Osteoblast (primary cell): ENCODE measurements around the gene STK32C. TPM values are rescaled to one million over a fixed set of nuclear protein-coding genes. Genes with fewer than 3 reads are reported as not detected.

Experiments used
- DNase-seq: peaks from one replicate; pipeline ENCODE4 v3.0.0; 2011; ENCODE audit warnings: low spot score, mixed read lengths; ENCODE audit not compliant: insufficient read length; ENCODE audit errors: missing footprints
- H2AFZ ChIP-seq: 2 replicates; pipeline ENCODE4 v1.6.0; 2011; ENCODE audit warnings: mild to moderate bottlenecking, low read length
- H3K27ac ChIP-seq: 2 replicates; pipeline ENCODE4 v1.5.1; 2011; ENCODE audit warnings: mild to moderate bottlenecking, low read depth, low read length, moderate library complexity
- H3K27me3 ChIP-seq: 2 replicates; pipeline ENCODE4 v1.6.0; 2012; ENCODE audit warnings: mild to moderate bottlenecking, control low read depth, inconsistent platforms, low read length, moderate library complexity; ENCODE audit not compliant: insufficient read depth
- H3K36me3 ChIP-seq: 2 replicates; pipeline ENCODE4 v1.5.1; 2011; ENCODE audit warnings: mild to moderate bottlenecking, low read length, control low read depth, moderate library complexity; ENCODE audit not compliant: insufficient read depth
- H3K4me1 ChIP-seq: 2 replicates; pipeline ENCODE4 v1.5.1; 2011; ENCODE audit warnings: mild to moderate bottlenecking, low read length, control low read depth, moderate library complexity; ENCODE audit not compliant: insufficient read depth
- H3K4me2 ChIP-seq: 2 replicates; pipeline ENCODE4 v1.6.0; 2011; ENCODE audit warnings: mild to moderate bottlenecking, low read length; ENCODE audit not compliant: insufficient read depth
- H3K4me3 ChIP-seq: fragments of 200-600 bp; sonication (generic); 3 replicates; pipeline ENCODE4 v1.5.1; 2012; ENCODE audit warnings: mild to moderate bottlenecking, low read length, inconsistent platforms; ENCODE audit not compliant: insufficient read depth
- H3K79me2 ChIP-seq: 2 replicates; pipeline ENCODE4 v1.6.0; 2012; ENCODE audit warnings: mild to moderate bottlenecking, low read length, control low read depth, inconsistent platforms; ENCODE audit not compliant: insufficient read depth
- H3K9me3 ChIP-seq: 2 replicates; pipeline ENCODE4 v1.5.1; 2011; ENCODE audit warnings: low read depth, low read length, control low read depth
- H4K20me1 ChIP-seq: 2 replicates; pipeline ENCODE4 v1.6.0; 2012; ENCODE audit warnings: mild to moderate bottlenecking, low read length, control low read depth; ENCODE audit not compliant: insufficient read depth
- total RNA-seq: library from RNA; depleted of rRNA; stranded (reverse); fragments of >200 nt; gene quantifications from 2 replicates; pipeline ENCODE4 v1.2.3, GENCODE V29; 2012
- TF ChIP-seq, protein P1 (sequence below): IDR thresholded peaks from 2 replicates; pipeline ENCODE4 v1.5.1; 2011; ENCODE audit warnings: mild to moderate bottlenecking, low read depth, low read length, moderate library complexity; ENCODE audit errors: extremely low read depth

Gene STK32C
- total RNA-seq, 1 donor: 14.5 TPM

DNA sequence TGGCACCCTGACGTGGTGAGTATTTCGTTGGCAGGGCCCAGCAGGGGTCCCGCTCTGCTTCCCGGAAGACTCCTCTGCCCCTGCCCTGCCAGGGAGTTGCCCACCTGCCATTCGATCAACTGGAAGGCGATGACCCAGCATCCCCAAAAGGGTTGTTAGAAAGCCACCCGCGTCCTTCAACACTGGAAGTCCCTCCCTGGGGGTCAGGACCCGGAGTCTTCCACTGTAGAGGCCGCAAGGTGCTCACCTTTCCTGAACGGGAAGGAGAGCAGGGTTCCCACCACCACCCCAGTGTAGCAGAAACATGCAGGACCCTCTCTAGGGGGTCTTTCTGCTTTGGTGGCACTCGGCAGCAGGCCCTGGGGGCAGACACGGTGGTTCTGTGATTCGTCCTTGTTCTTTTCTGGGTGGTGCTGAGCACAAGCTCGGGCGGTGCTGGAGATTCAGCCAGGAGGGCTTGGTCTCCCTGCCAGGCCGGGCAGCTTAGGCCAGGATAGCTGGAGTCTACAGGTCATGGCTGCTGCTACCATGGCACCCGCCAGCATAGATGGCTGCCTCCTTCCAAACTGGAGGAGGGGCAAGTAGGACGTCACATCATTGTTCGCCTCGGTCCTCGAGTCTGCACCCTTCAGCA is 140.6 kb downstream of the STK32C start:
- Histone ChIP-seq H3K27ac (no peak overlapping the region), H3K79me2 (no peaks in the 10 kb centered on the region), H3K36me3 (no peaks in the 10 kb centered on the region), H3K27me3 (peaks cover 2% of the 10 kb centered on the region), H3K4me1 (no peaks in the 10 kb centered on the region), H3K4me3 (no peak overlapping the region), H4K20me1 (no peaks in the 10 kb centered on the region), H3K9me3 (no peaks in the 10 kb centered on the region), H3K4me2 (no peak overlapping the region), H2AFZ (no peak overlapping the region)
- DNase-seq: no peak
- TF ChIP-seq, protein P1, sequence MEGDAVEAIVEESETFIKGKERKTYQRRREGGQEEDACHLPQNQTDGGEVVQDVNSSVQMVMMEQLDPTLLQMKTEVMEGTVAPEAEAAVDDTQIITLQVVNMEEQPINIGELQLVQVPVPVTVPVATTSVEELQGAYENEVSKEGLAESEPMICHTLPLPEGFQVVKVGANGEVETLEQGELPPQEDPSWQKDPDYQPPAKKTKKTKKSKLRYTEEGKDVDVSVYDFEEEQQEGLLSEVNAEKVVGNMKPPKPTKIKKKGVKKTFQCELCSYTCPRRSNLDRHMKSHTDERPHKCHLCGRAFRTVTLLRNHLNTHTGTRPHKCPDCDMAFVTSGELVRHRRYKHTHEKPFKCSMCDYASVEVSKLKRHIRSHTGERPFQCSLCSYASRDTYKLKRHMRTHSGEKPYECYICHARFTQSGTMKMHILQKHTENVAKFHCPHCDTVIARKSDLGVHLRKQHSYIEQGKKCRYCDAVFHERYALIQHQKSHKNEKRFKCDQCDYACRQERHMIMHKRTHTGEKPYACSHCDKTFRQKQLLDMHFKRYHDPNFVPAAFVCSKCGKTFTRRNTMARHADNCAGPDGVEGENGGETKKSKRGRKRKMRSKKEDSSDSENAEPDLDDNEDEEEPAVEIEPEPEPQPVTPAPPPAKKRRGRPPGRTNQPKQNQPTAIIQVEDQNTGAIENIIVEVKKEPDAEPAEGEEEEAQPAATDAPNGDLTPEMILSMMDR: no peak

DNA sequence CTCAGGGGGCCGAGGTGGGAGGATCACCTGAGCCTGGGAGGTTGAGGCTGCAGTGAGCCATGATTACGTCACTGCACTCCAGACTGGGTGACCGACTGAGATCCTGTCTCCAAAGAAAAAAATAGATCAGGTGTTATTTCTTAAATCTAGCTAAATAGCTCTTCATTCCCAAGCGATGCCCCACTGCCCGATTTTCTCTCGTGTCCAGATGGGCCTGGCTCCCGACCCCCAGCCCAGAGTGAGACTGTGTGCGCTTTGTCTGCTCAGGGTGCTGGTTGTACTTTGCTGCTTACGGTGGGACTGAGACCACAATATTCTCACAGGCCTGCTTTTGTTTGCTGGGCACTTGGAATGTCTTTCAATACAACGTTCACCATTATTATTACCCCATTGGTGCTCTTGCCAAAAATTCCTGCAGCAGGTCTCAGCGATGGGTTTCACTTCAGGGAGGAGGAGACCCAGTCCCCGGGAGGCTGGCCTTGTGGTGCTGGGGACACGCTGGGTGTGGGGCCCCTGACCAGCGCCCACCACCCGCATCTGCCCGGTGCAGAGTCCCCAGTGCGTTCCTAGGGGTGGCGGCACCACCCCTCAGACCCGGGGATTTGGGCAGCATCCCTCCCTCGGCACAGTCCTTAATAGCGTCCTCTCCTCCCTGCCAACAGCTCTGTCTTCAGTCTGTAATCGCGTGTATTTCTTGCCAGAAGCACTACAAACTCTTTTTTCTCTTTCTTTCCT is 141.4 kb downstream of the STK32C start:
- TF ChIP-seq, protein P1: no peak
- Histone ChIP-seq H3K27me3 (peaks cover 2% of the 10 kb centered on the region), H3K4me2 (no peak overlapping the region), H3K4me3 (no peak overlapping the region), H3K36me3 (no peaks in the 10 kb centered on the region), H2AFZ (no peak overlapping the region), H3K4me1 (no peaks in the 10 kb centered on the region), H4K20me1 (no peaks in the 10 kb centered on the region), H3K79me2 (no peaks in the 10 kb centered on the region), H3K27ac (no peak overlapping the region), H3K9me3 (no peaks in the 10 kb centered on the region)
- DNase-seq: peak; percentile 75

- H3K4me1 ChIP-seq: no peaks in the 10 kb centered on the region
- H2AFZ ChIP-seq: no peak overlapping the region
- TF ChIP-seq, protein P1: no peak
- H3K9me3 ChIP-seq: no peaks in the 10 kb centered on the region
- no peaks in the 10 kb centered on the region for H3K79me2 ChIP-seq
- H3K36me3 ChIP-seq: no peaks in the 10 kb centered on the region
- DNase-seq: no peak
- no peak overlapping the region for H3K4me2 ChIP-seq
- no peak overlapping the region for H3K27ac ChIP-seq
- peaks cover 2% of the 10 kb centered on the region for H3K27me3 ChIP-seq
- H3K4me3 ChIP-seq: no peak overlapping the region
- no peaks in the 10 kb centered on the region for H4K20me1 ChIP-seq
Measured at GRCh38 chr10:132165416-132165980, 142.3 kb downstream of the STK32C start.

DNA sequence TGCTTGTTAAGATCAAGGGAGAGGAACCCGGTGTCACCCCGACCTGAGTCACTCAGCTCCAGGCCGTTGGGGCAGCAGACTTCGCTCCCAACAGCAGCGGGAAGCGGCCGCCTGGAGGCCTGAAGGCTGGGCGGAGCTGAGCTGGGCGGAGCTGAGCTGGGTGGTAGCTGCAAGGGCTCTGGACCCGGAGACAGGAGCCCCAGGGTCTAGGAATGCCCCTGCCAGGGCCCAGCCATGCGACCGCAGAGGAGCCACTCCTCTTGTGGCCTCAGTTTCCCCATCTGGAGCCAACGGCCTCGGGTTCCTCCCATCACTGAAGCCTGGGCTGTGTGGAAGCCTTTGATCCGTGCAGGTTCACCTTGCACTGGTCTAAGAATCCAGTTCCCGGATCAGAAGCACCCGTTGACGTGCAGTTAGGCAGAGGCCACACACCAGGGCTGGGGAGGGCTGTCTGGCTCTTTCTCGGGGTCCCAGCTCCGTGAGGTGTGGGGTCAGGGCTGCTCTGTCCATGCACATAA is 142.9 kb downstream of the STK32C start:
- H3K79me2 ChIP-seq: no peaks in the 10 kb centered on the region
- no peaks in the 10 kb centered on the region for H3K4me1 ChIP-seq
- peaks cover 2% of the 10 kb centered on the region for H3K27me3 ChIP-seq
- H2AFZ ChIP-seq: no peak overlapping the region
- H3K9me3 ChIP-seq: no peaks in the 10 kb centered on the region
- H3K27ac ChIP-seq: no peak overlapping the region
- H3K36me3 ChIP-seq: no peaks in the 10 kb centered on the region
- no peak overlapping the region for H3K4me3 ChIP-seq
- no peak for DNase-seq
- no peak overlapping the region for H3K4me2 ChIP-seq
- H4K20me1 ChIP-seq: no peaks in the 10 kb centered on the region
- TF ChIP-seq, protein P1: no peak
